SK-N-SH (cell line): ENCODE results near the gene TRIP11.

Source experiments
- CHD2 ChIP-seq: fragments of 150-350 bp; IDR thresholded peaks from 2 replicates; pipeline ENCODE4 v1.6.1; 2018; ENCODE audit warnings: low read length; ENCODE audit not compliant: partially characterized antibody
- CTCF ChIP-seq: fragments of 200-600 bp; sonication (generic); IDR thresholded peaks from 2 replicates; pipeline ENCODE4 v1.6.1; 2017; ENCODE audit warnings: antibody characterized with exemption, mild to moderate bottlenecking, moderate library complexity
- MAX ChIP-seq: IDR thresholded peaks from 2 replicates; pipeline ENCODE4 v1.4.0; 2012; ENCODE audit warnings: low read depth
- POLR2AphosphoS5 ChIP-seq: IDR thresholded peaks from 2 replicates; pipeline ENCODE4 v1.6.1; 2012; ENCODE audit warnings: low read depth, low read length
- RCOR1 ChIP-seq: fragments of 150-350 bp; IDR thresholded peaks from 2 replicates; pipeline ENCODE4 v1.6.1; 2017; ENCODE audit warnings: antibody characterized with exemption, low read length
- SIN3A ChIP-seq: IDR thresholded peaks from 2 replicates; pipeline ENCODE4 v1.6.1; 2012; ENCODE audit warnings: low read depth, mild to moderate bottlenecking, low read length, moderate library complexity, borderline replicate concordance
- TEAD4 ChIP-seq: IDR thresholded peaks from 2 replicates; pipeline ENCODE4 v1.4.0; 2012; ENCODE audit warnings: mild to moderate bottlenecking, borderline replicate concordance; ENCODE audit not compliant: insufficient read depth
- YY1 ChIP-seq: IDR thresholded peaks from 2 replicates; pipeline ENCODE4 v1.4.0; 2012; ENCODE audit warnings: low read depth, mild to moderate bottlenecking
- TF ChIP-seq, protein P1 (sequence below): IDR thresholded peaks from 2 replicates; pipeline ENCODE4 v1.4.0; 2012; ENCODE audit warnings: low read depth, borderline replicate concordance
- TF ChIP-seq, protein P2 (sequence below): IDR thresholded peaks from 2 replicates; pipeline ENCODE4 v1.6.1; 2012; ENCODE audit warnings: mild to moderate bottlenecking, low read depth, low read length, moderate library complexity

- TF ChIP-seq POLR2AphosphoS5: no peak
- TF ChIP-seq, protein P1, sequence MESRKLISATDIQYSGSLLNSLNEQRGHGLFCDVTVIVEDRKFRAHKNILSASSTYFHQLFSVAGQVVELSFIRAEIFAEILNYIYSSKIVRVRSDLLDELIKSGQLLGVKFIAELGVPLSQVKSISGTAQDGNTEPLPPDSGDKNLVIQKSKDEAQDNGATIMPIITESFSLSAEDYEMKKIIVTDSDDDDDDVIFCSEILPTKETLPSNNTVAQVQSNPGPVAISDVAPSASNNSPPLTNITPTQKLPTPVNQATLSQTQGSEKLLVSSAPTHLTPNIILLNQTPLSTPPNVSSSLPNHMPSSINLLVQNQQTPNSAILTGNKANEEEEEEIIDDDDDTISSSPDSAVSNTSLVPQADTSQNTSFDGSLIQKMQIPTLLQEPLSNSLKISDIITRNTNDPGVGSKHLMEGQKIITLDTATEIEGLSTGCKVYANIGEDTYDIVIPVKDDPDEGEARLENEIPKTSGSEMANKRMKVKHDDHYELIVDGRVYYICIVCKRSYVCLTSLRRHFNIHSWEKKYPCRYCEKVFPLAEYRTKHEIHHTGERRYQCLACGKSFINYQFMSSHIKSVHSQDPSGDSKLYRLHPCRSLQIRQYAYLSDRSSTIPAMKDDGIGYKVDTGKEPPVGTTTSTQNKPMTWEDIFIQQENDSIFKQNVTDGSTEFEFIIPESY: no peak
- no peak for TF ChIP-seq CTCF
- no peak for TF ChIP-seq CHD2
- TF ChIP-seq TEAD4: no peak
- no peak for TF ChIP-seq MAX
- no peak for TF ChIP-seq RCOR1
- no peak for TF ChIP-seq YY1
- no peak for TF ChIP-seq SIN3A
- TF ChIP-seq, protein P2, sequence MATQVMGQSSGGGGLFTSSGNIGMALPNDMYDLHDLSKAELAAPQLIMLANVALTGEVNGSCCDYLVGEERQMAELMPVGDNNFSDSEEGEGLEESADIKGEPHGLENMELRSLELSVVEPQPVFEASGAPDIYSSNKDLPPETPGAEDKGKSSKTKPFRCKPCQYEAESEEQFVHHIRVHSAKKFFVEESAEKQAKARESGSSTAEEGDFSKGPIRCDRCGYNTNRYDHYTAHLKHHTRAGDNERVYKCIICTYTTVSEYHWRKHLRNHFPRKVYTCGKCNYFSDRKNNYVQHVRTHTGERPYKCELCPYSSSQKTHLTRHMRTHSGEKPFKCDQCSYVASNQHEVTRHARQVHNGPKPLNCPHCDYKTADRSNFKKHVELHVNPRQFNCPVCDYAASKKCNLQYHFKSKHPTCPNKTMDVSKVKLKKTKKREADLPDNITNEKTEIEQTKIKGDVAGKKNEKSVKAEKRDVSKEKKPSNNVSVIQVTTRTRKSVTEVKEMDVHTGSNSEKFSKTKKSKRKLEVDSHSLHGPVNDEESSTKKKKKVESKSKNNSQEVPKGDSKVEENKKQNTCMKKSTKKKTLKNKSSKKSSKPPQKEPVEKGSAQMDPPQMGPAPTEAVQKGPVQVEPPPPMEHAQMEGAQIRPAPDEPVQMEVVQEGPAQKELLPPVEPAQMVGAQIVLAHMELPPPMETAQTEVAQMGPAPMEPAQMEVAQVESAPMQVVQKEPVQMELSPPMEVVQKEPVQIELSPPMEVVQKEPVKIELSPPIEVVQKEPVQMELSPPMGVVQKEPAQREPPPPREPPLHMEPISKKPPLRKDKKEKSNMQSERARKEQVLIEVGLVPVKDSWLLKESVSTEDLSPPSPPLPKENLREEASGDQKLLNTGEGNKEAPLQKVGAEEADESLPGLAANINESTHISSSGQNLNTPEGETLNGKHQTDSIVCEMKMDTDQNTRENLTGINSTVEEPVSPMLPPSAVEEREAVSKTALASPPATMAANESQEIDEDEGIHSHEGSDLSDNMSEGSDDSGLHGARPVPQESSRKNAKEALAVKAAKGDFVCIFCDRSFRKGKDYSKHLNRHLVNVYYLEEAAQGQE: no peak
Observed at GRCh38 chr14:91927191-91927590, 112.7 kb downstream of the TRIP11 start.
